ENCODE results near the gene LNPK. TPM values are rescaled to one million over a fixed set of nuclear protein-coding genes. Genes with fewer than 3 reads are reported as not detected.

The LNPK gene
- total RNA-seq, 4 donors from 2014 or later = 23.1 to 36.1 (median 25.8) TPM

DNA sequence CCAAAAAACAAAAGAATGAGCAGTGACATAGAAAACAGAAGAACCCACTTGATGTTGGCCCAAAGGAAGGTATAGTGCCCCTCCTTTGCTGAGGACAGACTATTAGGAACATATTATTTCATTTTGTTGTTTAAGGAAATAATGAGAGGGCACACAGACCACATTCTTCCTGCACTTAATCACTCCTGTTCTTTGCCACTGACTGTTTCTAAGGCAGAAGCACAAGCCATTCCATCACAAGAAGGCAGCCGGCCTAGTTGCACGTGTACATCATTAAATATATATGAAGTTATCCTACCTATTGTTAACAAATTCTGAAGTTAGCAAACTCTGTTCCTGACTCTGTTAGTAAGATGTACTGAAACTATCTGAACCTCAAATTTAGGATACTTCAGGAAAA, 110.0 kb downstream of the LNPK start:
- no peak for DNase-seq (ENCODE audit: low spot score in 2 of 2)
- TF ChIP-seq POLR2AphosphoS5 (IDR thresholded peaks at IDR 0.05) = no peak
- TF ChIP-seq, protein P1, sequence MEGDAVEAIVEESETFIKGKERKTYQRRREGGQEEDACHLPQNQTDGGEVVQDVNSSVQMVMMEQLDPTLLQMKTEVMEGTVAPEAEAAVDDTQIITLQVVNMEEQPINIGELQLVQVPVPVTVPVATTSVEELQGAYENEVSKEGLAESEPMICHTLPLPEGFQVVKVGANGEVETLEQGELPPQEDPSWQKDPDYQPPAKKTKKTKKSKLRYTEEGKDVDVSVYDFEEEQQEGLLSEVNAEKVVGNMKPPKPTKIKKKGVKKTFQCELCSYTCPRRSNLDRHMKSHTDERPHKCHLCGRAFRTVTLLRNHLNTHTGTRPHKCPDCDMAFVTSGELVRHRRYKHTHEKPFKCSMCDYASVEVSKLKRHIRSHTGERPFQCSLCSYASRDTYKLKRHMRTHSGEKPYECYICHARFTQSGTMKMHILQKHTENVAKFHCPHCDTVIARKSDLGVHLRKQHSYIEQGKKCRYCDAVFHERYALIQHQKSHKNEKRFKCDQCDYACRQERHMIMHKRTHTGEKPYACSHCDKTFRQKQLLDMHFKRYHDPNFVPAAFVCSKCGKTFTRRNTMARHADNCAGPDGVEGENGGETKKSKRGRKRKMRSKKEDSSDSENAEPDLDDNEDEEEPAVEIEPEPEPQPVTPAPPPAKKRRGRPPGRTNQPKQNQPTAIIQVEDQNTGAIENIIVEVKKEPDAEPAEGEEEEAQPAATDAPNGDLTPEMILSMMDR (IDR thresholded peaks at IDR 0.05) = no peak
- no peak for TF ChIP-seq POLR2A (IDR thresholded peaks at IDR 0.05)
- TF ChIP-seq EP300 (IDR thresholded peaks at IDR 0.05) = no peak
- WGBS = 80% methylated on average over 2 of the region's 2 CpGs
- H3K9me3 ChIP-seq = no peaks in the 10 kb centered on the region
- H3K4me1 ChIP-seq = no peaks in the 10 kb centered on the region
- H3K27ac ChIP-seq = no peak overlapping the region
- H3K36me3 ChIP-seq = no peaks in the 10 kb centered on the region
- H3K4me3 ChIP-seq = no peak overlapping the region
- H3K27me3 ChIP-seq = no peaks in the 10 kb centered on the region

DNA sequence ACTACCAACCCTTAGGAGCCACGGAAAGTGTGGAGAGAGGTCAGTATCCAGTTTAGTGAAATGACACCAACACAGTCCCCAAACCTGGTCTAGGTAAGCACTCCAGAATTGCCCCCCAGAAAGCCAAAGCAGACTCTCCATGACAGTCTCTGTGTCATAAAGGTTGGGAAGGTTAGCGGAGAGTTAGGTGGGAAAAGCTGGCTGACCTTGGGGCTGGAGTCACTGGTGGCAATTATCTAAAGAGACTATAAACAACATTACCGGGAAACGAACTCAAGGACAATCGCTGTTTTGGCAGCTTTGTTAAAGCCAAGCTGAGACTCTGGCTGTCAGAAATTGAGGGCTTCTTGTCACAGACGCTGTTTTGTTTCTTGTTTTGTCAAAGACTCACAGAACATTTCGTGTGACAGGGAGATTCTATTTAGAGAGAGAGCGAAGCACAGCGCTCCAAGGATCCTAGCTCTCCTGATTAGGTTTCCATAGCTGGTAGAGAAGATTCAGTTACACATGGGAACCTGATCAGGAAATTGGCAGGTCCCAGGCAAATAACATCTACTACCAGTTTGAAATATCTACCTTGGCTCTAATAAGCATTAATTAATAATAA, 111.3 kb downstream of the LNPK start:
- Histone ChIP-seq H3K4me1 (no peaks in the 10 kb centered on the region), H3K27ac (no peak overlapping the region), H3K36me3 (no peaks in the 10 kb centered on the region), H3K9me3 (no peaks in the 10 kb centered on the region), H3K27me3 (no peaks in the 10 kb centered on the region), H3K4me3 (no peak overlapping the region)
- 84% methylated on average over 9 of the region's 9 CpGs for WGBS
- DNase-seq (ENCODE audit: low spot score in 2 of 2) = no peak
- no peak for TF ChIP-seq POLR2AphosphoS5 (IDR thresholded peaks at IDR 0.05)

GRCh38 chr2:175889701-175890302, 112.3 kb downstream of the LNPK start:
- WGBS = 51% methylated on average over 3 of the region's 3 CpGs
- DNase-seq (ENCODE audit: low spot score in 2 of 2) = no peak
- H3K4me1 ChIP-seq = no peaks in the 10 kb centered on the region
- H3K27ac ChIP-seq = no peak overlapping the region
- TF ChIP-seq, protein P1 (IDR thresholded peaks at IDR 0.05) = no peak
- TF ChIP-seq POLR2A (IDR thresholded peaks at IDR 0.05) = no peak
- TF ChIP-seq POLR2AphosphoS5 (IDR thresholded peaks at IDR 0.05) = no peak
- TF ChIP-seq EP300 (IDR thresholded peaks at IDR 0.05) = no peak
- H3K9me3 ChIP-seq = no peaks in the 10 kb centered on the region
- no peak overlapping the region for H3K4me3 ChIP-seq
- no peaks in the 10 kb centered on the region for H3K36me3 ChIP-seq
- no peaks in the 10 kb centered on the region for H3K27me3 ChIP-seq

DNA sequence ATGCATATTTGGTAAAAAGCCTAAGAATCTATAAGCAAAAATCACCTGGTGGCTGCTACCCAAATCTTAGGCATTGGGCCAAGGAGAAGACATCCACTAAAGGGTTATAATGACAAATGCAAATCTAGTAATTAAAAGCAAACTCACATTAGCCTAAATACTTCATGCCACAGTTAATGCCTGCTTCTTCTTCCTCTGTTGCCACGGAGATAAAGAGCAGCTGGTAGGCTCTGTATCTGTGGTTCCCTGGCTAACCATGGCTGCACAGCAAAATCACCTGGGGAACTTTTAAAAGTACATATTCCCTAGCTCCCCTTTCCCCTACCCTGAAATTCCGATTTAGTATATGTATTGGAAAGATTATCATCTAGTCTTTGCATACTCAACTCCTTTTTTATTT, 114.3 kb downstream of the LNPK start:
- Histone ChIP-seq H3K4me1 (no peaks in the 10 kb centered on the region), H3K36me3 (no peaks in the 10 kb centered on the region), H3K27me3 (no peaks in the 10 kb centered on the region), H3K9me3 (no peaks in the 10 kb centered on the region), H3K27ac (no peak overlapping the region), H3K4me3 (no peak overlapping the region)
- TF ChIP-seq EP300 (IDR thresholded peaks at IDR 0.05) (no peak), POLR2A (IDR thresholded peaks at IDR 0.05) (no peak), POLR2AphosphoS5 (IDR thresholded peaks at IDR 0.05) (no peak)
- TF ChIP-seq, protein P1 (IDR thresholded peaks at IDR 0.05) = no peak
- 77% methylated on average over 2 of the region's 2 CpGs for WGBS
- DNase-seq (ENCODE audit: low spot score in 2 of 2) = no peak

DNA sequence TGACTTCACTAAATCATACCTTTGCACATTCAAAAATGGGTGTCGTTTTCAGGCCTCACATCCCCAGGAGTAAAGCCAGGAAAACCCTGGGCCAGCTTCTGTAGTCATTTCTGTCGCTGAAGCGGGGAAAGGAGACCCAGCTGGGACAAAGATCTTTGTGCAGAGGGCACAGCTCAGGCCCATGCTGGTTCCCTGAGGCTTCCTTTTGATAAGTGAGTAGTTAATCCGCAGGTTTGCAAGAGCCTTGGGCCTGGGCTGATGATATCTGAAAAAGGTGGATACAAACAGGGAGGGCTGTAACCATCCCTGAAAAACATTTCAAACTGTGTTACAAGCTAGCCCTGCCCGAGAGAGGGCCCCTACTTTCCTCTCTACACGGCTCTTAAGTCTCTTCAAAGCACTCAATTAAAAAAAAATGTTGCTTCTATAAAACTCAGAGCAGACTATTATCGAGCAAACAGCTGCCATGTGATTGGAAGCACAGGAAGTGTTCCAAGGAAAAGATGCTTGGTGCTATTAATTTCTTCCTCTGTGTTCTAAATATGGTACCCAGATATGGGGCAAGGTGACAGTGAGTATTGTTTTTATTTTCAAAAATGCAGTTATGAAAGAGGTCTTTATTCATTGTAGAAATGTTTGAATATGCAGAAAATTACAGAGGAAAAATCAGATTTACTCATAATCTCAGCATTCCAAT, 117.2 kb downstream of the LNPK start:
- Histone ChIP-seq H3K27ac (no peak overlapping the region), H3K9me3 (no peaks in the 10 kb centered on the region), H3K4me3 (no peak overlapping the region), H3K27me3 (no peaks in the 10 kb centered on the region), H3K36me3 (no peaks in the 10 kb centered on the region), H3K4me1 (no peaks in the 10 kb centered on the region)
- DNase-seq (ENCODE audit: low spot score in 2 of 2) = no peak
- no peak for TF ChIP-seq POLR2AphosphoS5 (IDR thresholded peaks at IDR 0.05)
- no peak for TF ChIP-seq POLR2A (IDR thresholded peaks at IDR 0.05)
- TF ChIP-seq, protein P1 (IDR thresholded peaks at IDR 0.05) = no peak
- no peak for TF ChIP-seq EP300 (IDR thresholded peaks at IDR 0.05)
- 56% methylated on average over 7 of the region's 7 CpGs for WGBS
